Inflammatory macrophage (primary cell): ENCODE measurements around the gene TSPY1.
"Not testable (repeated sequence)": the region's sequence is repeated elsewhere in the genome, so short reads cannot be mapped to it uniquely, and the experiment has no call there.

Experiments used
- DNase-seq, 2 donors: peaks; one replicate each; pipeline ENCODE4 v3.0.0-alpha.2; 2020 to 2022
- total RNA-seq, 18 experiments: gene quantifications; one replicate each; lab custom pipeline; 2026; ENCODE audit warnings: mixed read lengths in 6 of 18, inconsistent platforms in 2 of 18; lab: John Stamatoyannopoulos, UW

The TSPY1 gene
- 0 to 0.13 (median 0) reads per million in 18 experiments for total RNA-seq

DNA sequence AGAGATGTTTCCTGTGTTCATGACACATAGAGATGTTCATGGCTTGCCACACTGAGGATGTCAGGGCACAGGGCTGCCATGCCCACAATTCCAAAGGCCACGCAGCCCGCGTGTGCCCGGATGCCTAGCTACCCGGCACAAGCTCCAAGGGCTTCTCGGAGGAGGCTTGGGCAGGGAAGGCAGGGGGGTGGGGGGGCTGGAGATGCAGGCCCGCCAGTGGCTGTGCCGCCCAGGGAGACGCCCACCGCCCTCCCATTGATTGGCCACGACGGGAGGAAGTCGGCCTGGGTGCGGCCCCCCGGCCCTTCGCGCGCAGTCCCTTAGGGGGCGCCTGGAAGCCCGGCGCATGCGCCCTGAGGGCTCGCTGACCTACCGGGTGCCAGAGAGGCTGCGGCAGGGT, at the start of gene TSPY1:
Gene TSPY1, plus strand, starts transcription at position 301 of the 400 bp plus-strand sequence. Its CDS starts 46 bp downstream, at position 347.
- not testable (repeated sequence) for DNase-seq

DNA sequence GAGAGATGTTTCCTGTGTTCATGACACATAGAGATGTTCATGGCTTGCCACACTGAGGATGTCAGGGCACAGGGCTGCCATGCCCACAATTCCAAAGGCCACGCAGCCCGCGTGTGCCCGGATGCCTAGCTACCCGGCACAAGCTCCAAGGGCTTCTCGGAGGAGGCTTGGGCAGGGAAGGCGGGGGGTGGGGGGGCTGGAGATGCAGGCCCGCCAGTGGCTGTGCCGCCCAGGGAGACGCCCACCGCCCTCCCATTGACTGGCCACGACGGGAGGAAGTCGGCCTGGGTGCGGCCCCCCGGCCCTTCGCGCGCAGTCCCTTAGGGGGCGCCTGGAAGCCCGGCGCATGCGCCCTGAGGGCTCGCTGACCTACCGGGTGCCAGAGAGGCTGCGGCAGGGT, 20.2 kb downstream of the TSPY1 start, which contains the start of gene TSPY9:
Gene TSPY9, plus strand, starts transcription at position 301 of the 400 bp plus-strand sequence. Its CDS starts 46 bp downstream, at position 347.
- not testable (repeated sequence) for DNase-seq

DNA sequence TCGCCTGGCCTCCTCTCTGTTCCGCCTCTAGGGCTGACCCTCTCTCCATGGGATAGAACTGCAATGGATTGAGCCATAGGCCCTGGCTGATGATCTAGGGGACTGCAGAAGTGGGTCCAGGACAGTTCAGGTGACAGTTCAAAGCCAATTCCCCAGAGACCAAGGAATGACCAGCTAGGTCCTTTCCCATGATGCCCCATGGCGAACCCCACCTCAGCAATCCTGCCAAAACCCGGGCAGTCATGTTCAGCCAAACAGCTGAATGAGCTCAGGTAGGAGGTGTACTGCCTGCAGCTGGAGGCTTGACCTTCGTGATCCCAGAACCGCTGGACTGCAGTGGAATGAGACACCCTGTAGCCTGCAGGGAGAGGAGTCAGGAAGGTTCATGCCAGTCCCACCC, 37.6 kb downstream of the TSPY1 start:
- not testable (repeated sequence) for DNase-seq

DNA sequence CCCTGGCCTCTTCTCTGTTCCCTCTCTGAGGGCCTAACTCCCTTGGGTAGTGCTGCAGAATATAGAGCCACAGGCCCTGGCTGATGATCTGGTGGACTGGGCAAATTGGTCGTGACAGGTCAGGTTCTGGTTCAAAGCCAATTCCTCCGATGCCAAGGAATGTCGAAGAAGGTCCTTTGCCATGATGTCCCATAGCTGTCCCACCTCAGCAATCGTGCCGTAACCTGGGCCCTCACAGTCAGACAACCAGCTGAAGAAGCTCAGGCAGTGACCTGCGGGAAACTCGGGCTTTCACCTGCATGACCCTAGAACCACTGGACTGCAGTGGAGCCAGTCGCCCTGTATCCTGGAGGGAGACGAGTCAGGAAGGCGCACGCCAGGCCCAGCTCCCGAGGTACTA, 49.5 kb downstream of the TSPY1 start:
- DNase-seq, result not testable (repeated sequence)
